ENCODE measurements around the gene EXOSC6. TPM values are rescaled to one million over a fixed set of nuclear protein-coding genes. Genes with fewer than 3 reads are reported as not detected.
"Not testable (repeated sequence)": the region's sequence is repeated elsewhere in the genome, so short reads cannot be mapped to it uniquely, and the experiment has no call there.

EXOSC6 gene
- total RNA-seq, 1 donor from 2014 or later: 27.1 TPM

- Mint-ChIP-seq H3K4me3 (no peak overlapping the region), H3K27ac (no peak overlapping the region), H3K27me3 (ENCODE audit: insufficient read depth, low read depth) (peaks cover 3% of the 10 kb centered on the region), H3K9me3 (peaks cover 2% of the 10 kb centered on the region), H3K4me1 (peaks cover 9% of the 10 kb centered on the region), H3K36me3 (peaks cover 2% of the 10 kb centered on the region)
- Histone ChIP-seq H3K4me2 (no peak overlapping the region), H4K20me1 (ENCODE audit: low read depth) (no peaks in the 10 kb centered on the region), H3F3A (ENCODE audit: low read depth) (peaks cover 3% of the 10 kb centered on the region), H3K27ac (no peak overlapping the region), H3K27me3 (no peaks in the 10 kb centered on the region), H3K4me3 (no peak overlapping the region), H3K79me2 (ENCODE audit: low read depth) (peaks cover 23% of the 10 kb centered on the region), H3K4me1 (no peaks in the 10 kb centered on the region), H3K36me3 (peaks cover 3% of the 10 kb centered on the region), H3K9me3 (ENCODE audit: low read depth) (no peaks in the 10 kb centered on the region), H2AFZ (replicated peaks) (no peak overlapping the region), H3K9ac (no peak overlapping the region)
- TF ChIP-seq EZH2 (IDR thresholded peaks at IDR 0.05): no peak
- no peak for TF ChIP-seq EZH2phosphoT487 (IDR thresholded peaks at IDR 0.05)
- TF ChIP-seq CTCF (IDR thresholded peaks at IDR 0.05): no peak
- DNase-seq (ENCODE audit: low spot score): no peak
Measured at GRCh38 chr16:70295634-70296033, 43.9 kb upstream of the EXOSC6 start.

DNA sequence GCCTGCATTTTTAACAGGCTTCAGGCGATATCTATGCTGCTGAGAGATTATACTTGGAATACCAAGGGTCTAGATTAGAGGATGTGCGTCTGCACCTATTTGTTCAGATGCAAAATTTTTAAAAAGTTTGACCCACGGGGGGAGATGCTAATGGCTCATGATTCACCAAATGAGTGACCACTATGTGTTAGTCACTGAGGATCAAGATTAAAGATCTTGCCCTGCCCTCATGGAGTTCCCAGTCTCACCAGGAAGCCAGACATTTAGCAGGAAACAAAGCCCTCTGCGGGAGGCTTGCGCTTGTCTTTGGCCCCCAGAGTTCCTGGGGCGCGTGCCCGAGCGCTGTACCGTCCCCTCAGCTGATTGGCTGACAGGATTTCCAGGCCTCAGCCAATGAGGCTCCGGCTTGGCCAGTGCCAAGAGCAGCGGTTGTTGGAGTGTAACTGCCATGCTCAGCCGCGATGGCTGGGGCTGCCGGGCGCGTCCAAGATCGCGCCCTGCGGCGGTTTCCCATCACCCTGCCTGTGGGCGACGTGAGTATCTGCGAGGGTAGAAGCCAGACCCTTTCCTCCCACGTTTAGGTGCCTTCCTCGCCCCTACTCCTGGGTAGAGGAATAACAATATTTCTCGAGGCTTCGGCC is 42.8 kb upstream of the EXOSC6 start:
- H3K9me3 ChIP-seq (ENCODE audit: low read depth): no peaks in the 10 kb centered on the region
- TF ChIP-seq EZH2 (IDR thresholded peaks at IDR 0.05) (no peak), EZH2phosphoT487 (IDR thresholded peaks at IDR 0.05) (no peak), CTCF (IDR thresholded peaks at IDR 0.05) (no peak)
- peaks cover 12% of the 10 kb centered on the region for H3K79me2 ChIP-seq (ENCODE audit: low read depth)
- H4K20me1 ChIP-seq (ENCODE audit: low read depth): no peaks in the 10 kb centered on the region
- Mint-ChIP-seq H3K4me3 (no peak overlapping the region), H3K4me1 (peaks cover 8% of the 10 kb centered on the region), H3K36me3 (no peaks in the 10 kb centered on the region), H3K9me3 (no peaks in the 10 kb centered on the region), H3K27ac (no peak overlapping the region), H3K27me3 (ENCODE audit: insufficient read depth, low read depth) (peaks cover 7% of the 10 kb centered on the region)
- H3K27ac ChIP-seq: no peak overlapping the region
- no peak overlapping the region for H3K4me2 ChIP-seq
- H3K9ac ChIP-seq: no peak overlapping the region
- DNase-seq (ENCODE audit: low spot score): no peak
- no peaks in the 10 kb centered on the region for H3K27me3 ChIP-seq
- peaks cover 3% of the 10 kb centered on the region for H3F3A ChIP-seq (ENCODE audit: low read depth)
- no peak overlapping the region for H2AFZ ChIP-seq (replicated peaks)
- H3K4me1 ChIP-seq: no peaks in the 10 kb centered on the region
- H3K4me3 ChIP-seq: no peak overlapping the region
- no peaks in the 10 kb centered on the region for H3K36me3 ChIP-seq

DNA sequence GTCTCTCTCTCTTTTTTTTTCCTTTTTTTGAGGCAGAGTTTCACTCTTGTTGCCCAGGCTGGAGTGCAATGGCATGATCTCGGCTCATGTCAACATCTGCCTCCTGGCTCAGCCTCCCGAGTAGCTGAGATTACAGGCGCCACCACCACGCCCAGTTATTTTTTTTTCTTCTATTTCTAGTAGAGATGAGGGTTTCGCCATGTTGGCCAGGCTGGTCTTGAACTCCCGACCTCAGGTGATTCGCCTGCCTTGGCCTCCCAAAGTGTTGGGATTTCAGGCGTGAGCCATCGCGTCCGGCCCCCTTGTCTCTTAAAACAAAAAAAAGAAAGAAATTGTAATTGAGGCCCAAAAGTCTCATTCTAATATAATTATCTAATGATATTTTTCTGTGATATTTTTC is 40.4 kb upstream of the EXOSC6 start:
- H3K9me3 Mint-ChIP-seq; H3K27me3 Mint-ChIP-seq (ENCODE audit: insufficient read depth, low read depth); H4K20me1 ChIP-seq (ENCODE audit: low read depth); H3K27me3 ChIP-seq; H3K9me3 ChIP-seq (ENCODE audit: low read depth); H3K27ac Mint-ChIP-seq; H3K4me3 ChIP-seq; H3K4me1 Mint-ChIP-seq; H3K4me1 ChIP-seq; H3K4me2 ChIP-seq; H3K36me3 ChIP-seq; H3K36me3 Mint-ChIP-seq; DNase-seq (ENCODE audit: low spot score); H2AFZ ChIP-seq (replicated peaks); H3K27ac ChIP-seq; H3K9ac ChIP-seq; H3K4me3 Mint-ChIP-seq: not testable (repeated sequence)
- peaks cover 12% of the 10 kb centered on the region for H3F3A ChIP-seq (ENCODE audit: low read depth)
- H3K79me2 ChIP-seq (ENCODE audit: low read depth): peaks cover 20% of the 10 kb centered on the region

- H3K4me1 ChIP-seq: no peaks in the 10 kb centered on the region
- Mint-ChIP-seq H3K27ac (no peak overlapping the region), H3K4me3 (no peak overlapping the region), H3K4me1 (peaks cover 5% of the 10 kb centered on the region), H3K27me3 (ENCODE audit: insufficient read depth, low read depth) (peaks cover 5% of the 10 kb centered on the region), H3K9me3 (no peaks in the 10 kb centered on the region), H3K36me3 (peaks cover 2% of the 10 kb centered on the region)
- H4K20me1 ChIP-seq (ENCODE audit: low read depth): peaks cover 1% of the 10 kb centered on the region
- no peaks in the 10 kb centered on the region for H3K9me3 ChIP-seq (ENCODE audit: low read depth)
- H3K79me2 ChIP-seq (ENCODE audit: low read depth): peaks cover 31% of the 10 kb centered on the region
- H3F3A ChIP-seq (ENCODE audit: low read depth): peaks cover 12% of the 10 kb centered on the region
- no peak overlapping the region for H3K4me3 ChIP-seq
- no peak overlapping the region for H2AFZ ChIP-seq (replicated peaks)
- no peak for DNase-seq (ENCODE audit: low spot score)
- H3K9ac ChIP-seq: no peak overlapping the region
- no peak overlapping the region for H3K27ac ChIP-seq
- no peaks in the 10 kb centered on the region for H3K36me3 ChIP-seq
- no peak overlapping the region for H3K4me2 ChIP-seq
- H3K27me3 ChIP-seq: no peaks in the 10 kb centered on the region
- TF ChIP-seq EZH2 (IDR thresholded peaks at IDR 0.05) (no peak), CTCF (IDR thresholded peaks at IDR 0.05) (no peak), EZH2phosphoT487 (IDR thresholded peaks at IDR 0.05) (no peak)
Measured at GRCh38 chr16:70290949-70291519, 39.3 kb upstream of the EXOSC6 start.

All from neural progenitor cell (in vitro differentiated cells).